Thymus (tissue), 11 donors: ENCODE results near the gene UNC5C. TPM values are rescaled to one million over a fixed set of nuclear protein-coding genes. Genes with fewer than 3 reads are reported as not detected.

Source experiments
- DNase-seq, 9 donors: peaks; one replicate each; pipeline ENCODE4 v3.0.0-alpha.2; 2013; ENCODE audit warnings: low spot score in 9 of 9, low read depth in 6 of 9, missing footprints in 1 of 9
- H3K27ac ChIP-seq, 2 donors: one replicate each; pipeline ENCODE4 v1.5.1; 2013; ENCODE audit warnings: control low read depth in 1 of 2, low read depth in 1 of 2, low read length in 1 of 2, mild to moderate bottlenecking in 1 of 2, moderate library complexity in 1 of 2
- H3K27me3 ChIP-seq, 2 donors: one replicate each; pipeline ENCODE4 v1.5.1; 2013; ENCODE audit warnings: low read length in 1 of 2; ENCODE audit not compliant: control insufficient read depth in 2 of 2, insufficient read depth in 1 of 2
- H3K36me3 ChIP-seq, 2 donors: one replicate each; pipeline ENCODE4 v1.5.1; 2013; ENCODE audit warnings: low read length in 1 of 2, mild to moderate bottlenecking in 1 of 2, moderate library complexity in 1 of 2; ENCODE audit not compliant: control insufficient read depth in 2 of 2, insufficient read depth in 2 of 2
- H3K4me1 ChIP-seq, 2 donors: one replicate each; pipeline ENCODE4 v1.5.1; 2013; ENCODE audit warnings: low read length in 2 of 2; ENCODE audit not compliant: control insufficient read depth in 2 of 2, insufficient read depth in 2 of 2
- H3K4me3 ChIP-seq, 2 donors: one replicate each; pipeline ENCODE4 v1.5.1; 2013; ENCODE audit warnings: low read length in 2 of 2, control low read depth in 1 of 2, mild to moderate bottlenecking in 1 of 2
- H3K9me3 ChIP-seq, 2 donors: one replicate each; pipeline ENCODE4 v1.5.1; 2013; ENCODE audit warnings: low read length in 1 of 2, mild to moderate bottlenecking in 1 of 2; ENCODE audit not compliant: control insufficient read depth in 2 of 2, insufficient read depth in 1 of 2
- WGBS: extraction: QIAGEN DNeasy Blood & Tissue Kit; methylation state at CpG from one replicate; pipeline ENCODE4 v1.1.7; 2013; 5-methylcytosine and 5-hydroxymethylcytosine counted together
- polyA plus RNA-seq: library from polyadenylated mRNA; stranded (reverse); fragments of 200-250 nt; gene quantifications from one replicate; pipeline ENCODE4 v1.2.3, GENCODE V29; 2013
- total RNA-seq: library from RNA; stranded (reverse); fragments of 120-200 nt; gene quantifications from one replicate; pipeline ENCODE4 v1.2.4, GENCODE V29; 2013
- donor health status: healthy.

Gene UNC5C
- total and polyA plus RNA-seq, 2 donors: 0.98 to 1.8 TPM

GRCh38 chr4:95539106-95539505 is 9.7 kb downstream of the UNC5C start:
- H3K27me3 ChIP-seq: no peaks in the 10 kb centered on the region
- H3K36me3 ChIP-seq: no peaks in the 10 kb centered on the region
- DNase-seq: no peak
- 57% methylated on average over 5 of the region's 5 CpGs for WGBS
- H3K4me1 ChIP-seq: no peaks in the 10 kb centered on the region
- H3K4me3 ChIP-seq: no peak overlapping the region
- H3K27ac ChIP-seq: no peak overlapping the region
- H3K9me3 ChIP-seq: no peaks in the 10 kb centered on the region

DNA sequence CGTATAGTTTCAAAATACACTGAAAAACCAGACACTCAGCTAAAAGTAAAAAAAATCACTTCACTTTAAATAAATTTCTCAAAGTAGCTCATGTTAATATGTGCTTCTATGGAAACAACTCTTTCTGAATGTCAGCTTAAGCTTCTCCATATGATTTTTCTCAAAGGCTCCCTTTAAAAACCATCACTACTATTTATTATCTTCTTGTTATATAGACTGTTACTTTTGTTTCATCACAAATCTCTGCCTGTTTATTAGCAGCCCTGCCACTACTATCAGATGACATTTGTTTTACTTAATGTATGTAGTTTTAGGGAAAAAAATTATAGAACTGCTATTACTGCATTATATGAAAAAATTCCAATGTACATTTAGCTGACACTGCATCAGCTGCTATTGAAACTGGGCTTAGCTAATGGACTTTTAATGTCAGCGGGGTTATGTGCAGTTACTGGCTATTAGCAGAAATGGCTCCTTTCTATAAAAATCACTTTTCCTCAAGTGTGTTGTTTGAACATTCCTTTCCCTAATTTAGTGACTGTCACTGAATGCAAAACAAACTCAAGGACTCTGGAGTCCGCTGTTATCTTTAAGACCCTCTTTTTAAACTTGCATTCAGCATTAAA is 10.8 kb downstream of the UNC5C start:
- H3K27me3 ChIP-seq: no peaks in the 10 kb centered on the region
- no peaks in the 10 kb centered on the region for H3K9me3 ChIP-seq
- H3K36me3 ChIP-seq: no peaks in the 10 kb centered on the region
- H3K4me3 ChIP-seq: no peak overlapping the region
- DNase-seq: no peak
- no peak overlapping the region for H3K27ac ChIP-seq
- H3K4me1 ChIP-seq: no peaks in the 10 kb centered on the region
- 97% methylated on average over 3 of the region's 3 CpGs for WGBS

- H3K9me3 ChIP-seq: no peaks in the 10 kb centered on the region
- H3K27me3 ChIP-seq: no peaks in the 10 kb centered on the region
- no peaks in the 10 kb centered on the region for H3K4me1 ChIP-seq
- H3K4me3 ChIP-seq: no peak overlapping the region
- H3K36me3 ChIP-seq: no peaks in the 10 kb centered on the region
- H3K27ac ChIP-seq: no peak overlapping the region
- no peak for DNase-seq
- 94% methylated on average over 8 of the region's 8 CpGs for WGBS
These were observed 11.6 kb downstream of the UNC5C start for GRCh38 chr4:95537191-95537590.

- Histone ChIP-seq H3K27me3 (no peaks in the 10 kb centered on the region), H3K4me3 (no peak overlapping the region), H3K36me3 (no peaks in the 10 kb centered on the region), H3K9me3 (no peaks in the 10 kb centered on the region), H3K4me1 (peaks cover 0 to under 1% of the 10 kb centered on the region in 2 donors), H3K27ac (no peak overlapping the region)
- WGBS: 94% methylated on average over 2 of the region's 2 CpGs
- no peak for DNase-seq
These were observed 12.1 kb downstream of the UNC5C start for GRCh38 chr4:95536650-95537049.

DNA sequence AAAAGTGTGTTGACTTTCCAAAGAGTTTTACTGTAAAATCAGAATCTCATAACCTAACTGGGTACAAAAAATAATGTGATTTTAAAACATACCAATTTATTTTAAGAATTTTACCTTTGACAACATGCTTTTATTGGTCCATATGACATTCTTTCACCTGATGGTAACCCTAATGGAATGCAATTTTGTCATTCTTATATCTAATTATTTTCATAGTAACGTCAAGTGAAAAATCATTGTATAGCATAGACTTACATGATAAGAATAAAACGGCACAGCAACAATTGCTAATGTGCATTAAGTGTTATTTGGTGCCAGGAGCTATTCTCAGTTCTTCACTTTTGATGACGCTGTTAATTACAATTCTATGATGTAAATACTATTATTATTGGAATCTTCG is 13.6 kb downstream of the UNC5C start:
- 85% methylated on average over 4 of the region's 4 CpGs for WGBS
- Histone ChIP-seq H3K9me3 (no peaks in the 10 kb centered on the region), H3K4me3 (no peak overlapping the region), H3K4me1 (peaks cover 0 to 3% of the 10 kb centered on the region in 2 donors), H3K36me3 (no peaks in the 10 kb centered on the region), H3K27me3 (no peaks in the 10 kb centered on the region), H3K27ac (no peak overlapping the region)
- DNase-seq: no peak

GRCh38 chr4:95534032-95534431 is 14.7 kb downstream of the UNC5C start:
- DNase-seq: no peak
- Histone ChIP-seq H3K9me3 (no peaks in the 10 kb centered on the region), H3K36me3 (no peaks in the 10 kb centered on the region), H3K27ac (no peak overlapping the region), H3K27me3 (no peaks in the 10 kb centered on the region), H3K4me3 (no peak overlapping the region), H3K4me1 (peaks cover 0 to 3% of the 10 kb centered on the region in 2 donors)
- WGBS: 85% methylated on average over 5 of the region's 5 CpGs

DNA sequence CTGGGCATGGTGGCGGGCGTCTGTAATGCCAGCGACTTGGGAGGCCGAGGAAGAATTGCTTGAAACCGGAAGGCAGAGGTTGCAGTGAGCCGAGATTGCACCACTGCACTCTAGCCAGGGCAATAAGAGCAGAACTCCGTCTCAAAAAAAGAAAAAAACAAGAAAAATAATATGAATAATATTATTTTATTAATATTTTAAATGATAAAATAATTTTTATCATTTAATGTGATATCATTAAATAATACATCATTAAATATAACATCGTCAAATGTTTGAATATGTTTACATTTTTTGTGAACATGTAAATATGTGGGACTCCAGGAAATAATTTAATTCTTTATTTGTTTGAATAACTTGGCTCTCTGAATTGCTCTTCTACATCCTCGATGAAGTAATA is 15.5 kb downstream of the UNC5C start:
- H3K4me3 ChIP-seq: no peak overlapping the region
- no peaks in the 10 kb centered on the region for H3K36me3 ChIP-seq
- peaks cover 0 to 3% of the 10 kb centered on the region in 2 donors for H3K4me1 ChIP-seq
- 98% methylated on average over 9 of the region's 9 CpGs for WGBS
- no peaks in the 10 kb centered on the region for H3K27me3 ChIP-seq
- H3K27ac ChIP-seq: no peak overlapping the region
- DNase-seq: no peak
- no peaks in the 10 kb centered on the region for H3K9me3 ChIP-seq

DNA sequence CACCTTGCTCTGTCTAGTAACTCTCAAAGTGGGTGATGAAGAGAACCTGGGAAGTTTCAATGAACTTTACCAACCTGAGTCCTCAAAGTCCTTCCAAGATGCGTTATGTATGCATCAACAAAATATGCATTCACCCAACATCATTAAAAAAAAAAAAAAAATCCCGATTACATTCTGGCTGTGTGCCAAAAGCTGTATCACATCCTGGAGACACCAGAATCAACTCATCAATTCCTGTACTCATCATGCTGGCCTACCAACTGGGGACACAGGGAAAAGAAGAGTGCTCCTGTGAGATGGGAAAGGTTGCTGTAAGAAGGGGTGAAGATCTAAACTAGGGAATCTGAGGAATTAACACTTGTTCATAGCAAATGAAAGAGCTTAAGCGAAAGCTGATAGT is 16.5 kb downstream of the UNC5C start:
- no peak for DNase-seq
- no peak overlapping the region for H3K4me3 ChIP-seq
- no peaks in the 10 kb centered on the region for H3K36me3 ChIP-seq
- no peaks in the 10 kb centered on the region for H3K27me3 ChIP-seq
- peaks cover 0 to 3% of the 10 kb centered on the region in 2 donors for H3K4me1 ChIP-seq
- H3K27ac ChIP-seq: no peak overlapping the region
- no peaks in the 10 kb centered on the region for H3K9me3 ChIP-seq
- 98% methylated on average over 3 of the region's 3 CpGs for WGBS

DNA sequence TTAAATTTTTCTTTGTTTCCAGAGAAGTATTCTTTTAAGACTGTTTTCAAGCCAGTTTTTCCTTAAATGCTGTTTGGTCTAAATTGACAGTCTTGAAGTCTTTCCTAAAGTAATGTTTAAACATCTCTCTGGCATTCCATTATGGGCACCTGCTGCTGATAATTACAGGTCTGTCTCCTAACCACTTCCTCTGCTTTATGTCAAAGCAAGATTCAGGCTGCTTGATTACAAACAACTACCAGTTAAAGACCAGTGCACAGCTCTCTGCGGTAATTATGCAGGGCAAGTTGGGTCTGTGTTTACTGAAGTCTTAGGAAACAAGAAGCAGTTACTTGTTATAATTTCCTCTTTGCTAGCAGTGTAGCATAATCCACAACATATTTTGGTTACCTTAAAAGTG is 17.6 kb downstream of the UNC5C start:
- Histone ChIP-seq H3K4me1 (peaks cover 0 to 3% of the 10 kb centered on the region in 2 donors), H3K27ac (no peak overlapping the region), H3K9me3 (no peaks in the 10 kb centered on the region), H3K36me3 (no peaks in the 10 kb centered on the region), H3K4me3 (no peak overlapping the region), H3K27me3 (no peaks in the 10 kb centered on the region)
- peak in 5 of 9 donors; percentile 36 to 74 (median 40) for DNase-seq
- WGBS: 18% methylated on average over 1 of the region's 1 CpG
